ENCODE measurements around the gene GJA5. TPM values are rescaled to one million over a fixed set of nuclear protein-coding genes. Genes with fewer than 3 reads are reported as not detected.

GJA5 gene
- total and polyA plus RNA-seq, 8 donors = 67.6 to 109 (median 83.2) TPM

DNA sequence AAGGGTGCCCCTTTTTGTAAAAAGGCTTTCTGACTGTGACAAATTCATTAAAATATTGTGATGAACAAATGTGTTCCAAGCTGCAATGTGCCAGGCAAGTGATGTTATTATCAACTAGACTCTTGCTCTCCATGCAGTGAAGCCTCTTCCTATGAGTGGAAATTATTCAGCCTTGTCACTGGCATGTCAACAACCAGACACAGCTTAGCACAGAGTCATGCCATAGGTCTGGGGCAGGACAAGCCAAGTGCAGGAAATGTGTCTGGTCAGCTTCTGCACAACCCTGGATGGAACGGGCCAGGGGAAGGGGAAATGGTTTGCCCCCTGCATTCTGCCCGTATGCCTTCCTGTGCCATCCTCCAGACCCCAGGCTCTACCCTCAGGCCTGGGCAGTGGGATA is 27.4 kb upstream of the GJA5 start:
- ATAC-seq (no peak), DNase-seq (no peak)
- no peak overlapping the region for H3K4me3 ChIP-seq
- intact Hi-C loops (cut with DNase I) = no loop called here
- H3K9me3 ChIP-seq = no peaks in the 10 kb centered on the region
- no peaks in the 10 kb centered on the region for H3K4me1 ChIP-seq
- no peaks in the 10 kb centered on the region for H3K36me3 ChIP-seq
- TF ChIP-seq, protein P1, sequence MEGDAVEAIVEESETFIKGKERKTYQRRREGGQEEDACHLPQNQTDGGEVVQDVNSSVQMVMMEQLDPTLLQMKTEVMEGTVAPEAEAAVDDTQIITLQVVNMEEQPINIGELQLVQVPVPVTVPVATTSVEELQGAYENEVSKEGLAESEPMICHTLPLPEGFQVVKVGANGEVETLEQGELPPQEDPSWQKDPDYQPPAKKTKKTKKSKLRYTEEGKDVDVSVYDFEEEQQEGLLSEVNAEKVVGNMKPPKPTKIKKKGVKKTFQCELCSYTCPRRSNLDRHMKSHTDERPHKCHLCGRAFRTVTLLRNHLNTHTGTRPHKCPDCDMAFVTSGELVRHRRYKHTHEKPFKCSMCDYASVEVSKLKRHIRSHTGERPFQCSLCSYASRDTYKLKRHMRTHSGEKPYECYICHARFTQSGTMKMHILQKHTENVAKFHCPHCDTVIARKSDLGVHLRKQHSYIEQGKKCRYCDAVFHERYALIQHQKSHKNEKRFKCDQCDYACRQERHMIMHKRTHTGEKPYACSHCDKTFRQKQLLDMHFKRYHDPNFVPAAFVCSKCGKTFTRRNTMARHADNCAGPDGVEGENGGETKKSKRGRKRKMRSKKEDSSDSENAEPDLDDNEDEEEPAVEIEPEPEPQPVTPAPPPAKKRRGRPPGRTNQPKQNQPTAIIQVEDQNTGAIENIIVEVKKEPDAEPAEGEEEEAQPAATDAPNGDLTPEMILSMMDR (IDR thresholded peaks at IDR 0.05) = no peak
- no peak overlapping the region for H3K27ac ChIP-seq
- H3K27me3 ChIP-seq = no peaks in the 10 kb centered on the region

DNA sequence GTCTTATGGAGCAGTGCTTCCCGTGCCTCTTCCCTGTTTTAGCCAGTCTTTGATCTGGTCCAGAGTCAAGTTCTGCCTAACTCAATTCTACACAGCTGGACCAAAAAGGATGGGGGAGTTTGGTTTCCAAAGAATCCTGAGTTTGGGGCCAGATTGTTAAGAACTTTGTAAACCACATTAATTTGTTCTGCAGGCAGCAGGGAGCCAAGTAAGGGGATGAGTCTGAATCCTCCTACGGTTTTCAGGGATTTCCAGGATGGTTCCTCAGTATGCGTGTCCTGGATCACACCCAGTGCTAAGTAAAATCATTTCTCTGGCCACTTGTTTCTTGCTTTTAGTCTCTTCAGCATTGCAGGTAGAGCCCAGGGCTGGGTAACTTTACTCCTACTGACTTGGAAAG is 26.1 kb upstream of the GJA5 start:
- DNase-seq (no peak), ATAC-seq (peak; percentile 65)
- TF ChIP-seq, protein P1 (IDR thresholded peaks at IDR 0.05) = no peak
- Histone ChIP-seq H3K4me1 (no peaks in the 10 kb centered on the region), H3K27me3 (no peaks in the 10 kb centered on the region), H3K9me3 (no peaks in the 10 kb centered on the region), H3K36me3 (no peaks in the 10 kb centered on the region), H3K4me3 (no peak overlapping the region), H3K27ac (no peak overlapping the region)
- intact Hi-C loops (cut with DNase I) = no loop called here

DNA sequence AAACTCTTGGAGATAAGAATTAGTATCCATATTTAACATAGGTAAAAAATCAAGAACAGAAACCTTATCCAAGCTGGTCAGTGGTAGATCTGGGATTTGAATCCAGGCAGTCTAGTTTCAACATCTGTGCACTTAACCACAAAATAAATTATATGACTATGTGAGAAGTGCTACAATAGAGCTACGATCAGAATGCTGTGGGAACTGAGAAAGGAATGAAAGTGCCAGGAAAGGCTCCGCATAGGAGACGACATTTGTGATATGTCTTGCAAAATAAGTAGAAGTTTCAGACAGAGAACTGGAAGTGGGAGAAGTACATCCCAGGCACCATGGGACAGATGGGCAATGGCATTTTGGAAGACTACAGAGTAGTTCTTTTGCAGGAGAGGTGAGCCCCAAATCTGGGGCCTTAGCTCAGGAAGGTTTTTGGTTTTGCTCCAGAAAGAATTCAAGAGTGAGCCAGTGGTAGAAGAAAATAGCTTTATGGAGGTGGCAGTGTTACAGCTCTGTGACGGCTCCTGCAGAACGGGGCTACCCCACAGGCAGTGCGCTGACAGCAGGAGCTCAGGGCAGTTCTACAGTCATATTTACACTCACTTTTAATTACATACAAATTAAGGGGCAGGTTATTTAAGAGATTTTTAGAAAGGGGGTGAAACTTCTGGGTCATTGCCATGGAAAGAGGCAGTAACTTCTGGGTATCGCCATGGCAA is 25.5 kb upstream of the GJA5 start:
- no peaks in the 10 kb centered on the region for H3K9me3 ChIP-seq
- no peaks in the 10 kb centered on the region for H3K4me1 ChIP-seq
- intact Hi-C loops (cut with DNase I) = no loop called here
- no peak overlapping the region for H3K27ac ChIP-seq
- ATAC-seq (peak; percentile 53), DNase-seq (no peak)
- no peak overlapping the region for H3K4me3 ChIP-seq
- TF ChIP-seq, protein P1 (IDR thresholded peaks at IDR 0.05) = no peak
- no peaks in the 10 kb centered on the region for H3K27me3 ChIP-seq
- no peaks in the 10 kb centered on the region for H3K36me3 ChIP-seq

DNA sequence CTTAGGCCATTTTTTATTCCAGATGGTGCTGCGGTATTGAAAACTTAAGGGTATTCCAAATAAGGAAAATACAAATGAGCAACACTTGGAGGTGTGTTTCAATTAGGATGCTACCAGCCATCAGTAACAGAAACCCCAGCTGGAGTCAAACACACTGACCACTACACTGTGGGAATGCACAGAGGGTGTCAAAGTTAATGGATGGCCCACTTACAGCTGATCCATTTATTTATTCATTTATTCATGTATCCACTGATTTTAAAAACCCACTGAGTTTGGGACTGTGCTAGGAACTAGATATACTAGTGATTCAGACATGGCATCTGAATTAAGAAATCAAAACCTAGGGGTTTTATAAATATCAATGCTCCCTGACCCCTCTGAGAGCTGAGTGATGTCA is 24.5 kb upstream of the GJA5 start:
- H3K27me3 ChIP-seq = no peaks in the 10 kb centered on the region
- H3K4me1 ChIP-seq = no peaks in the 10 kb centered on the region
- DNase-seq (no peak), ATAC-seq (no peak)
- H3K4me3 ChIP-seq = no peak overlapping the region
- intact Hi-C loops (cut with DNase I) = no loop called here
- H3K9me3 ChIP-seq = no peaks in the 10 kb centered on the region
- no peaks in the 10 kb centered on the region for H3K36me3 ChIP-seq
- TF ChIP-seq, protein P1 (IDR thresholded peaks at IDR 0.05) = no peak
- H3K27ac ChIP-seq = no peak overlapping the region

DNA sequence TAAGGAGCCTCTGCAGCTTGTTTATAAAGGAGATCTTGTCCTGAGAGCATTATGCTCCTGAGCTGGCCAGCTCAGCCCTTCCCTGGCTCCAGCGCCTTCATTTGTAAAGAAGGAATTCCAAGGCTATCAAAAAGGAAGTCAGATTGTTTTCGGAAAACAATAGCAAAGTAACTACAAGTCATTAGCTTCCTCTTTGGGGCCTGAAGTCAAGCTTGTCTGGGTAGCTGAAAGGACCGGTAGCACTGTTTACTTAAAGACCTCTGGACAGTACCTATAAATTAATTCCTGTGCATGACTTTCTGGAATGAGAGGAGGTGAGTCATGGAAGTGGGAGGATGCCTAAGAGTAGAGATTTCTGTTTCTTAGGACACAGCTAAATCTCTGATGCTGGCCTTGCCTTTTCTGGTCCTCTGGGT is 20.7 kb upstream of the GJA5 start:
- H3K27me3 ChIP-seq = no peaks in the 10 kb centered on the region
- no peaks in the 10 kb centered on the region for H3K9me3 ChIP-seq
- TF ChIP-seq, protein P1 (IDR thresholded peaks at IDR 0.05) = no peak
- intact Hi-C loops (cut with DNase I) = no loop called here
- no peak for DNase-seq
- no peaks in the 10 kb centered on the region for H3K4me1 ChIP-seq
- H3K4me3 ChIP-seq = no peak overlapping the region
- H3K27ac ChIP-seq = no peak overlapping the region
- ATAC-seq = peak; percentile 42
- H3K36me3 ChIP-seq = no peaks in the 10 kb centered on the region

Measured in left lung (tissue), 10 donors.